Fibroblast of lung (primary cell): ENCODE measurements around the gene ANKMY1.

Experiments used
- CTCF ChIP-seq, 2 donors: IDR thresholded peaks in 1 of 2; conservative IDR thresholded peaks in 1 of 2; 1 replicate in 1 of 2; 2 replicates in 1 of 2; pipeline ENCODE4 v1.5.1; 2011 to 2012; ENCODE audit warnings: low read length in 2 of 2, control low read depth in 1 of 2, inconsistent platforms in 1 of 2, low read depth in 1 of 2, mild to moderate bottlenecking in 1 of 2
- EZH2 ChIP-seq: IDR thresholded peaks from 2 replicates; pipeline ENCODE4 v1.5.1; 2012; ENCODE audit warnings: low read length, control low read depth, mild to moderate bottlenecking; ENCODE audit errors: missing control alignments

DNA sequence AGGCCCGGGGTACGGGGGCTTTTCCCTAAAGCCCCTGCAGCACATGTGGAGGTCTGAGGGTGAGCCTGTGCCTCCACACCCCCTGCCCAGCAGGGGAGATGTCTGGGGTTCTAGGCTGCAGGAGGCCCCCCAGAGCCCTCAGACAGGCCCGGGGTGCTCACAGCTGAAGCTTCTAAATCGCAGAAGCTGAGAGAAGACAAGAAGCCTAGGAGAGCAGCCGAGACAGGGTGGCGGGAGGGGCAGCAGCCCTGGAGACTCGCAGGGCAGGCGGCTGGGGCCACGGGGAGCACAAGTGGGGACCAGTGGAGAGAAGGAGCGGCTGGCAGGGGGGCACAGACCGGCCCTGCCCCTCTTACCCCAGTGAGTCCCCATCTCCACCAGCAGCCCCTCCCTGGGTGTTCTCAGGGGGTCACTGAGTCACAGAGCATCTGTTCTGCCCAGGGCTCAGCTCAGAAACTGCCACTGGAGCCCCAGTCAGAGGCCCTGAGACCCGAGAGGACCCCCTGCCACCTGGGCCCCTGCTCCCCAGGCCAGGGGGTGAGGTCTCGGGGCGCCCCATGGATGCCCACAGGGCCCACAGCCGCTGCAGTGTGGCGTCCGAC, 96.2 kb downstream of the ANKMY1 start:
- no peak for TF ChIP-seq CTCF (conservative IDR thresholded peaks at IDR 0.05 in 1 of 2, IDR thresholded peaks at IDR 0.05 in 1 of 2; ENCODE audit: low read depth in 1 of 2, low read length in 2 of 2)
- no peak for TF ChIP-seq EZH2
